ENCODE data around the gene INHBE.
"Not testable (repeated sequence)": the region's sequence is repeated elsewhere in the genome, so short reads cannot be mapped to it uniquely, and the experiment has no call there.

DNA sequence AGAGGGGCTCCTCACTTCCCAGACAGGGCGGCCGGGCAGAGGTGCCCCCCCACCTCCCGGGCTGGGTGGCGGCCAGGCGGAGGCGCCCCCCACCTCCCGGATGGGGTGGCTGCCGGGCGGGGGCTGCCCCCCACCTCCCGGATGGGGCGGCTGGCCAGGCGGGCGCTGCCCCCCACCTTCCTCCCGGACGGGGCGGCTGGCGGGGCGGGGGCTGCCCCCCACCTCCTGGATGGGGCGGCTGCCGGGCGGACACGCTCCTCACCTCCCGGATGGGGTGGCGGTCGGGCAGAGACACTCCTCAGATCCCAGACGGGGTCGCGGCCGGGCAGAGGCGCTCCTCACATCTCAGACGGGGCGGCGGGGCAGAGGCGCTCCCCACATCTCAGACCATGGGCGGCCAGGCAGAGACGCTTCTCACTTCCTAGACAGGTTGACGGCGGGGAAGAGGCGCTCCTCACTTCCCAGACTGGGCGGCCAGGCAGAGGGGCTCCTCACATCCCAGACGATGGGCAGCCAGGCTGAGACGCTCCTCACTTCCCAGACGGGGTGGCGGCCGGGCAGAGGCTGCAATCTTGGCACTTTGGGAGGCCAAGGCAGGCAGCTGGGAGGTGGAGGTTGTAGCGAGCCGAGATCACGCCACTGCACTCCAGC lies 40.1 kb downstream of the INHBE start:
- TF ChIP-seq, protein P1, sequence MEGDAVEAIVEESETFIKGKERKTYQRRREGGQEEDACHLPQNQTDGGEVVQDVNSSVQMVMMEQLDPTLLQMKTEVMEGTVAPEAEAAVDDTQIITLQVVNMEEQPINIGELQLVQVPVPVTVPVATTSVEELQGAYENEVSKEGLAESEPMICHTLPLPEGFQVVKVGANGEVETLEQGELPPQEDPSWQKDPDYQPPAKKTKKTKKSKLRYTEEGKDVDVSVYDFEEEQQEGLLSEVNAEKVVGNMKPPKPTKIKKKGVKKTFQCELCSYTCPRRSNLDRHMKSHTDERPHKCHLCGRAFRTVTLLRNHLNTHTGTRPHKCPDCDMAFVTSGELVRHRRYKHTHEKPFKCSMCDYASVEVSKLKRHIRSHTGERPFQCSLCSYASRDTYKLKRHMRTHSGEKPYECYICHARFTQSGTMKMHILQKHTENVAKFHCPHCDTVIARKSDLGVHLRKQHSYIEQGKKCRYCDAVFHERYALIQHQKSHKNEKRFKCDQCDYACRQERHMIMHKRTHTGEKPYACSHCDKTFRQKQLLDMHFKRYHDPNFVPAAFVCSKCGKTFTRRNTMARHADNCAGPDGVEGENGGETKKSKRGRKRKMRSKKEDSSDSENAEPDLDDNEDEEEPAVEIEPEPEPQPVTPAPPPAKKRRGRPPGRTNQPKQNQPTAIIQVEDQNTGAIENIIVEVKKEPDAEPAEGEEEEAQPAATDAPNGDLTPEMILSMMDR (IDR thresholded peaks at IDR 0.05): not testable (repeated sequence)
- TF ChIP-seq POLR2A (IDR thresholded peaks at IDR 0.05): not testable (repeated sequence)

Measured in body of pancreas (tissue), 4 donors.